Transverse colon (tissue), 4 donors: Measurements from ENCODE around the gene CIRBP. TPM values are rescaled to one million over a fixed set of nuclear protein-coding genes. Genes with fewer than 3 reads are reported as not detected.

Source experiments
- DNase-seq: peaks from one replicate; pipeline ENCODE4 v3.0.0-alpha.2; 2019
- H3K27ac ChIP-seq, 4 donors: fragments of 200-600 bp; sonication (generic); 2 replicates each; pipeline ENCODE4 v1.5.1; 2016 to 2018; ENCODE audit warnings: inconsistent platforms in 4 of 4
- H3K27me3 ChIP-seq: fragments of 200-600 bp; sonication (generic); 2 replicates; pipeline ENCODE4 v1.5.1; 2017; ENCODE audit warnings: inconsistent platforms
- H3K36me3 ChIP-seq, 4 donors: fragments of 200-600 bp; sonication (generic); 2 replicates each; pipeline ENCODE4 v1.5.1; 2017 to 2019; ENCODE audit warnings: inconsistent platforms in 4 of 4
- H3K4me1 ChIP-seq, 4 donors: fragments of 200-600 bp; sonication (generic); 2 replicates each; pipeline ENCODE4 v1.5.1; 2017 to 2020; ENCODE audit warnings: inconsistent platforms in 4 of 4
- H3K4me3 ChIP-seq, 4 donors: fragments of 200-600 bp; sonication (generic); 1 replicate in 1 of 4; 2 replicates in 3 of 4; pipeline versions ENCODE4 v1.5.1 to v1.6.1; 2017 to 2019; ENCODE audit warnings: inconsistent platforms in 4 of 4
- H3K9me3 ChIP-seq, 2 donors: fragments of 200-600 bp; sonication (generic); 2 replicates each; pipeline ENCODE4 v1.5.1; 2017 to 2019; ENCODE audit warnings: inconsistent platforms in 2 of 2
- CTCF ChIP-seq, 5 experiments: fragments of 200-600 bp in 3 of 5; fragments of 450-650 bp in 2 of 5; sonication (generic) in 3 of 5; IDR thresholded peaks; 1 replicate in 2 of 5; 2 replicates in 3 of 5; pipeline ENCODE4 v1.5.1; 2016 to 2017; ENCODE audit warnings: antibody characterized with exemption in 5 of 5, inconsistent platforms in 3 of 5, mild to moderate bottlenecking in 2 of 5, moderate library complexity in 1 of 5
- EP300 ChIP-seq: sonication (generic); formaldehyde crosslinking; IDR thresholded peaks from one replicate; pipeline ENCODE4 v1.6.1; 2017; ENCODE audit warnings: antibody characterized with exemption, low read depth
- POLR2A ChIP-seq: fragments of 450-650 bp; IDR thresholded peaks from one replicate; pipeline ENCODE4 v1.6.1; 2016; ENCODE audit warnings: antibody characterized with exemption, mild to moderate bottlenecking, moderate library complexity
- POLR2AphosphoS5 ChIP-seq, 3 donors: sonication (generic); formaldehyde crosslinking; IDR thresholded peaks; one replicate each; pipeline ENCODE4 v1.6.1; 2016; ENCODE audit warnings: antibody characterized with exemption in 3 of 3
- WGBS, 2 donors: methylation state at CpG; one replicate each; pipeline ENCODE4 v1.1.5; 2018; ENCODE audit warnings: low coverage in 1 of 2; 5-methylcytosine and 5-hydroxymethylcytosine counted together
- in situ Hi-C, 4 donors: fragments of 200-750 bp; cut with MboI; loops; one replicate each; pipeline versions ENCODE4 v1.15.0 to v1.15.1; 2017; ENCODE audit warnings: low sequenced_read_pairs in 3 of 4, low pct_ligation_motif_present in 1 of 4, low pct_unique_long_range_greater_than_20kb in 1 of 4
- intact Hi-C: fragments of 100-400 bp; cut with DNase I; formaldehyde crosslinking; loops from one replicate; pipeline ENCODE4 v1.15.1; 2023; ENCODE audit warnings: low total_unique reads
- total RNA-seq, 4 donors: library from RNA; depleted of rRNA; stranded (reverse); fragments of >200 nt; gene quantifications; one replicate each; pipeline ENCODE4 v1.1.0, GENCODE V29; 2016

Gene CIRBP
- total RNA-seq, 4 donors from 2014 or later: 431 to 488 (median 460) TPM

GRCh38 chr19:1285737-1286360, 16.7 kb downstream of the CIRBP start, which contains the start of gene EFNA2:
EFNA2 (plus strand) TSS chr19:1285873; CDS start chr19:1286169, 296 bp downstream.
- Histone ChIP-seq H3K27me3 (peaks cover 62% of the 10 kb centered on the region), H3K36me3 (no peaks in the 10 kb centered on the region), H3K4me3 (peak within 1 kb of the TSS; percentile 5 to 54 (median 47)), H3K9me3 (no peaks in the 10 kb centered on the region), H3K4me1 (peaks cover 9 to 56% (median 43%) of the 10 kb centered on the region in 4 donors), H3K27ac (peak within 1 kb of the TSS; percentile 85 to 91 (median 90))
- no peak for TF ChIP-seq EP300
- intact Hi-C loops: loop anchor here (10.0 kb wide), 1 partner anchor 119 kb away; the partner anchor contains the start of genes DAZAP1 and GAMT
- in situ Hi-C loops: loop anchor here in 2 of 4 donors (25.0 kb wide), 1 partner anchor 101 kb away; the partner anchor contains the start of gene NDUFS7 (in 2 of the 2)
- DNase-seq: no peak
- WGBS, 2 donors: no CpG with 5 or more reads among the region's 113 CpGs

- Histone ChIP-seq H3K4me1 (peaks cover 15 to 64% (median 51%) of the 10 kb centered on the region in 4 donors), H3K4me3 (peak overlapping the region; percentile 5 to 54 (median 47)), H3K9me3 (no peaks in the 10 kb centered on the region), H3K36me3 (no peaks in the 10 kb centered on the region), H3K27me3 (peaks cover 65% of the 10 kb centered on the region), H3K27ac (peak overlapping the region; percentile 58 to 77 (median 74))
- in situ Hi-C loops: loop anchor here in 2 of 4 donors (25.0 kb wide), 1 partner anchor 101 kb away; the partner anchor contains the start of gene NDUFS7 (in 2 of the 2)
- WGBS, 2 donors: 23% methylated on average over 31 of the region's 38 CpGs; no CpG with 5 or more reads in 1 of the 2 donors
- no peak for DNase-seq
- TF ChIP-seq EP300: no peak
- TF ChIP-seq POLR2A: no peak
- no peak for TF ChIP-seq POLR2AphosphoS5 (IDR thresholded peaks at IDR 0.05)
- TF ChIP-seq CTCF (IDR thresholded peaks at IDR 0.05): no peak
- intact Hi-C loops: loop anchor here (10.0 kb wide), 1 partner anchor 118 kb away; the partner anchor contains the start of genes DAZAP1 and GAMT
Observed at GRCh38 chr19:1286487-1287353, 17.6 kb downstream of the CIRBP start.

- Histone ChIP-seq H3K9me3 (no peaks in the 10 kb centered on the region), H3K4me3 (peak overlapping the region in 3 of 4 donors; percentile 45 to 54 (median 49)), H3K27ac (peak overlapping the region in 2 of 4 donors; percentile 74 to 75), H3K36me3 (no peaks in the 10 kb centered on the region), H3K4me1 (peaks cover 20 to 70% (median 58%) of the 10 kb centered on the region in 4 donors), H3K27me3 (peaks cover 73% of the 10 kb centered on the region)
- 46 to 74% methylated on average over 7 to 47 of the region's 55 CpGs for WGBS, 2 donors
- TF ChIP-seq POLR2A (no peak), CTCF (IDR thresholded peaks at IDR 0.05) (no peak), EP300 (no peak), POLR2AphosphoS5 (IDR thresholded peaks at IDR 0.05) (no peak)
- in situ Hi-C loops: loop anchor here in 2 of 4 donors (25.0 kb wide), 1 partner anchor 100 kb away; the partner anchor contains the start of gene NDUFS7 (in 2 of the 2)
- no peak for DNase-seq
- intact Hi-C loops: loop anchor here (10.0 kb wide), 1 partner anchor 117 kb away; the partner anchor contains the start of genes DAZAP1 and GAMT
Observed at GRCh38 chr19:1287354-1288225, 18.5 kb downstream of the CIRBP start.

GRCh38 chr19:1288226-1288612, 19.1 kb downstream of the CIRBP start:
- intact Hi-C loops (loop anchor here (10.0 kb wide), 1 partner anchor 117 kb away; the partner anchor contains the start of genes DAZAP1 and GAMT), in situ Hi-C loops (loop anchor here in 2 of 4 donors (25.0 kb wide), 1 partner anchor 99 kb away; the partner anchor contains the start of gene NDUFS7 (in 2 of the 2))
- H3K4me1 ChIP-seq: peaks cover 15 to 64% (median 54%) of the 10 kb centered on the region in 4 donors
- peaks cover 74% of the 10 kb centered on the region for H3K27me3 ChIP-seq
- no peaks in the 10 kb centered on the region for H3K36me3 ChIP-seq
- DNase-seq: no peak
- H3K4me3 ChIP-seq: no peak overlapping the region
- H3K9me3 ChIP-seq: no peaks in the 10 kb centered on the region
- peak overlapping the region in 1 of 4 donors; percentile 74 for H3K27ac ChIP-seq
- WGBS, 2 donors: 90% methylated on average over 18 of the region's 18 CpGs; no CpG with 5 or more reads in 1 of the 2 donors
- TF ChIP-seq CTCF (IDR thresholded peaks at IDR 0.05): no peak
- TF ChIP-seq POLR2AphosphoS5 (IDR thresholded peaks at IDR 0.05): no peak
- TF ChIP-seq EP300: no peak
- no peak for TF ChIP-seq POLR2A
